HepG2 (cell line): ENCODE data around the gene TCAF1. TPM values are rescaled to one million over a fixed set of nuclear protein-coding genes. Genes with fewer than 3 reads are reported as not detected.
A peak's percentile ranks its signal among the peaks of the same experiment; 100 is the strongest.

Experiments
- ATAC-seq: fragments of 200-7000 bp; cut with Tn5 transposase; 3 replicates; pipeline ENCODE4 v1.9.1; 2020; ENCODE audit warnings: mild to moderate bottlenecking, moderate library complexity
- BruUV-seq: library from RNA; stranded (reverse); fragments of 400-500 nt; replicated peaks from 2 replicates; lab custom pipeline; 2021; lab: Mats Ljungman, UMichigan
- CTCF ChIA-PET: fragments of 300-600 bp; formaldehyde crosslinking; extraction: SDS; loops from one replicate; lab custom pipeline; 2021; ENCODE audit warnings: low total read pairs, inconsistent platforms, low intra/inter-chr PET ratio; lab: Yijun Ruan, JAX
- POLR2A ChIA-PET: fragments of 350-600 bp; sonication (Branson Sonifier 250); formaldehyde crosslinking; loops from one replicate; lab custom pipeline; 2020; ENCODE audit warnings: antibody characterized with exemption, inconsistent platforms; lab: Yijun Ruan, JAX
- DNase-seq: peaks from one replicate; pipeline ENCODE4 v3.0.0-alpha.2; 2015; ENCODE audit warnings: low spot score
- FAIRE-seq: peaks from 3 replicates; lab custom pipeline; 2011; peaks lifted over from hg19 to GRCh38; lab: Jason Lieb, UNC
- H2AFZ ChIP-seq: one replicate; pipeline ENCODE4 v1.6.1; 2011; ENCODE audit warnings: low read length, inconsistent platforms
- H3K27ac ChIP-seq: fragments of 300-600 bp; 3 replicates; pipeline ENCODE4 v1.8.0; 2011; ENCODE audit warnings: mixed run types, mild to moderate bottlenecking, mixed read lengths, low read length, inconsistent platforms; ENCODE audit not compliant: insufficient read depth; ENCODE audit errors: extremely low read length
- H3K27me3 ChIP-seq, 2 experiments: fragments of 200-600 bp in 1 of 2; 2 replicates in 1 of 2; 3 replicates in 1 of 2; pipeline versions ENCODE4 v1.6.0 to v1.8.0; 2011; ENCODE audit warnings: low read length in 2 of 2, mild to moderate bottlenecking in 2 of 2, moderate library complexity in 2 of 2, inconsistent platforms in 1 of 2; ENCODE audit not compliant: insufficient read depth in 2 of 2, control insufficient read depth in 1 of 2
- H3K36me3 ChIP-seq, 2 experiments: fragments of 200-600 bp in 1 of 2; replicated peaks in 1 of 2; 2 replicates in 1 of 2; 3 replicates in 1 of 2; pipeline versions ENCODE4 v1.5.1 to v1.8.0; 2011; ENCODE audit warnings: low read length in 2 of 2, inconsistent platforms in 1 of 2; ENCODE audit not compliant: insufficient read depth in 2 of 2, control insufficient read depth in 1 of 2
- H3K4me1 ChIP-seq: 2 replicates; pipeline ENCODE4 v1.5.1; 2012; ENCODE audit warnings: low read length, inconsistent platforms; ENCODE audit not compliant: insufficient read depth
- H3K4me2 ChIP-seq: 2 replicates; pipeline ENCODE4 v1.6.0; 2011; ENCODE audit warnings: low read depth, low read length, inconsistent platforms
- H3K4me3 ChIP-seq, 3 experiments: fragments of 200-600 bp in 1 of 3; sonication (generic), shearing (Covaris generic) in 1 of 3; replicated peaks in 1 of 3; 2 replicates each; pipeline ENCODE4 v1.5.1; 2011 to 2016; ENCODE audit warnings: low read length in 3 of 3, inconsistent platforms in 2 of 3, low read depth in 2 of 3, mild to moderate bottlenecking in 2 of 3, control low read depth in 1 of 3, mixed read lengths in 1 of 3; ENCODE audit not compliant: insufficient read depth in 1 of 3
- H3K79me2 ChIP-seq: one replicate; pipeline ENCODE4 v1.6.1; 2011; ENCODE audit warnings: low read length, inconsistent platforms; ENCODE audit not compliant: insufficient read depth
- H3K9ac ChIP-seq: 2 replicates; pipeline ENCODE4 v1.6.0; 2011; ENCODE audit warnings: mild to moderate bottlenecking, low read depth, low read length, inconsistent platforms; ENCODE audit not compliant: insufficient read depth
- H3K9me3 ChIP-seq: 2 replicates; pipeline ENCODE4 v1.5.1; 2012; ENCODE audit warnings: mild to moderate bottlenecking, low read length
- H4K20me1 ChIP-seq: 2 replicates; pipeline ENCODE4 v1.6.0; 2011; ENCODE audit warnings: inconsistent platforms, mild to moderate bottlenecking, low read length, moderate library complexity; ENCODE audit not compliant: insufficient read depth
- FIP1L1 ChIP-seq: fragments of 200-400 bp; formaldehyde crosslinking; IDR thresholded peaks from 2 replicates; pipeline ENCODE4 v1.6.1; 2018; ENCODE audit warnings: low read depth, mild to moderate bottlenecking, low read length, moderate library complexity, borderline replicate concordance; ENCODE audit not compliant: insufficient read depth
- HMG20A ChIP-seq: IDR thresholded peaks from 2 replicates; pipeline ENCODE4 v1.6.1; 2016; ENCODE audit warnings: borderline replicate concordance
- HNRNPK ChIP-seq: fragments of 200-400 bp; formaldehyde crosslinking; IDR thresholded peaks from 2 replicates; pipeline ENCODE4 v1.6.1; 2018; ENCODE audit warnings: low read length, low read depth, moderate library complexity, mild to moderate bottlenecking; ENCODE audit not compliant: poor library complexity, severe bottlenecking
- MEIS1 ChIP-seq: sonication (generic); formaldehyde crosslinking; IDR thresholded peaks from 2 replicates; pipeline ENCODE4 v1.9.0; 2021; ENCODE audit warnings: mild to moderate bottlenecking, missing genetic modification reagents, moderate library complexity, borderline replicate concordance
- ZBTB38 ChIP-seq: sonication (generic); formaldehyde crosslinking; IDR thresholded peaks from 2 replicates; pipeline ENCODE4 v1.5.1; 2020; ENCODE audit warnings: mild to moderate bottlenecking, missing genetic modification reagents
- ZFAT ChIP-seq: sonication (generic); formaldehyde crosslinking; conservative IDR thresholded peaks from 2 replicates; pipeline ENCODE4 v1.8.1; 2023; ENCODE audit warnings: missing genetic modification reagents, inconsistent platforms
- ZNF274 ChIP-seq: sonication (generic); formaldehyde crosslinking; IDR thresholded peaks from 2 replicates; pipeline ENCODE4 v1.5.1; 2020; ENCODE audit warnings: mild to moderate bottlenecking, missing genetic modification reagents
- WGBS: methylation state at CpG from one replicate; pipeline ENCODE4 v1.1.6; 2017; ENCODE audit warnings: low lambda C conversion rate; 5-methylcytosine and 5-hydroxymethylcytosine counted together
- in situ Hi-C: cut with HindIII; loops from 2 replicates; pipeline ENCODE4 v1.10.0; 2017; ENCODE audit warnings: low pct_unique_long_range_greater_than_20kb; ENCODE audit not compliant: extremely low pct_ligation_motif_present
- intact Hi-C: fragments of 100-400 bp; cut with micrococcal nuclease; formaldehyde crosslinking; loops from one replicate; pipeline ENCODE4 v1.10.0; 2022; ENCODE audit not compliant: unreplicated experiment
- polyA plus RNA-seq, 8 experiments: library from polyadenylated mRNA; depleted of rRNA in 3 of 8; stranded (reverse) in 7 of 8; unstranded in 1 of 8; fragments of >200 nt; fragmentation: Illumina TruSeq in 4 of 8; extraction: Trizol in 4 of 8; gene quantifications; 2 replicates each; pipeline versions ENCODE4 v1.2.1 to v1.2.3, GENCODE V29; 2011 to 2016; ENCODE audit warnings: low read depth in 4 of 8, missing spikeins in 1 of 8, mixed read lengths in 1 of 8; ENCODE audit not compliant: insufficient read depth in 1 of 8
- total RNA-seq, 5 experiments: library from RNA; depleted of rRNA; stranded (reverse); fragments of >200 nt; fragmentation: Illumina TruSeq; extraction: Trizol; gene quantifications; 2 replicates each; pipeline ENCODE4 v1.2.3, GENCODE V29; 2016; ENCODE audit warnings: low read depth in 1 of 5
- TF ChIP-seq, protein P1 (sequence below): sonication (generic); formaldehyde crosslinking; IDR thresholded peaks from 2 replicates; pipeline ENCODE4 v1.9.0; 2021; ENCODE audit warnings: mild to moderate bottlenecking, missing genetic modification reagents
- TF ChIP-seq, protein P2 (sequence below): sonication (generic); formaldehyde crosslinking; IDR thresholded peaks from 2 replicates; pipeline ENCODE4 v1.4.0; 2020; ENCODE audit warnings: missing genetic modification reagents

Gene TCAF1
- total and polyA plus RNA-seq, 2 of the 13 experiments (the other 11 are each of a cell fraction or from before 2014, with no cell fraction given): 36.2 to 101 TPM

DNA sequence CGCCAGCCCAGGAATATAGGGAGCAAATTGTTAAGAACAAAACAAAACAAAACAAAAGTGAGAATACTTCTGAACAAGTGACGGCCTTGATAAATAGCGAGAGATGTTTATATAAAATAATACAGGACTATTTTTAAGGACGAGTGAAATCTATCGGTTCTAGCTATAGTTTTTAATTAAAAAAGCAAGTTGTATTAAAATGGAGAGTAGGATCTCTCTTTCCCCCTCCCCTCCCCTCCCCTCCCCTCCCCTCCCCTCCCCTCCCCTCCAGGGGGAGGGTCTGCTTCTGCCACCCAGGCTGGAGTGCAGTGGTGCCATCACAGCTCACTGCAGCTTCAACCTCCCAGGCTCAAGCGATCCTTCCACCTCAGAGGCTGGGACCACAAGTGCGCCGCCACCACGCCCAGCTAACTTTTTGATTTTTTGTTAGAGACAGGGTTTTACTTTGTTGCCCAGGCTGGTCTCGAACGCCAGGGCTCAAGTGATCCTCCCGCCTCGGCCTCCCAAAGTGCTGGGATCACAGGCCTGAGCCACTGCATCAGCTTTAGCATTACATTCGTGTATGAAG is 440 bp upstream of the TCAF1 start:
- peak overlapping the region in 1 of 3 experiments; percentile 90; a peak in 2 of 6 replicates for H3K4me3 ChIP-seq
- intact Hi-C loops: loop anchor here (1.0 to 5.0 kb wide), 2 partner anchors 75 to 110 kb away; no protein-coding TSS in a partner anchor

More for the DNA sequence above, 440 bp upstream of the TCAF1 start:
- peaks cover 0 to 3% of the 10 kb centered on the region in 2 experiments; a peak in 1 of 5 replicates for H3K36me3 ChIP-seq
- H3K4me1 ChIP-seq: peaks cover 70% of the 10 kb centered on the region
- 0 out of 2 replicates have a peak, but pooled peaks cover 4% of the 10 kb centered on the region for H4K20me1 ChIP-seq
- no TSS peak for BruUV-seq
- 62% methylated on average over 14 of the region's 14 CpGs for WGBS
- H2AFZ ChIP-seq: no peak overlapping the region
- CTCF ChIA-PET: interaction anchor here (1.2 kb wide), 1 partner anchor 125 kb away, joined by 4 read pairs; no protein-coding TSS in a partner anchor
- H3K27me3 ChIP-seq: no peaks in the 10 kb centered on the region; a peak in 1 of 5 replicates
- DNase-seq: no peak
- no peak for FAIRE-seq
- H3K79me2 ChIP-seq: peaks cover 41% of the 10 kb centered on the region
- no peak overlapping the region for H3K9ac ChIP-seq
- H3K9me3 ChIP-seq: no peaks in the 10 kb centered on the region
- no peak for ATAC-seq
- H3K27ac ChIP-seq: peak overlapping the region; percentile 99
- in situ Hi-C loops: loop anchor here (25.0 kb wide), 1 partner anchor 515 kb away; the partner anchor contains the start of gene ZYX
- peak; percentile 81 for TF ChIP-seq HNRNPK
- no peak for TF ChIP-seq FIP1L1
- TF ChIP-seq, protein P1, sequence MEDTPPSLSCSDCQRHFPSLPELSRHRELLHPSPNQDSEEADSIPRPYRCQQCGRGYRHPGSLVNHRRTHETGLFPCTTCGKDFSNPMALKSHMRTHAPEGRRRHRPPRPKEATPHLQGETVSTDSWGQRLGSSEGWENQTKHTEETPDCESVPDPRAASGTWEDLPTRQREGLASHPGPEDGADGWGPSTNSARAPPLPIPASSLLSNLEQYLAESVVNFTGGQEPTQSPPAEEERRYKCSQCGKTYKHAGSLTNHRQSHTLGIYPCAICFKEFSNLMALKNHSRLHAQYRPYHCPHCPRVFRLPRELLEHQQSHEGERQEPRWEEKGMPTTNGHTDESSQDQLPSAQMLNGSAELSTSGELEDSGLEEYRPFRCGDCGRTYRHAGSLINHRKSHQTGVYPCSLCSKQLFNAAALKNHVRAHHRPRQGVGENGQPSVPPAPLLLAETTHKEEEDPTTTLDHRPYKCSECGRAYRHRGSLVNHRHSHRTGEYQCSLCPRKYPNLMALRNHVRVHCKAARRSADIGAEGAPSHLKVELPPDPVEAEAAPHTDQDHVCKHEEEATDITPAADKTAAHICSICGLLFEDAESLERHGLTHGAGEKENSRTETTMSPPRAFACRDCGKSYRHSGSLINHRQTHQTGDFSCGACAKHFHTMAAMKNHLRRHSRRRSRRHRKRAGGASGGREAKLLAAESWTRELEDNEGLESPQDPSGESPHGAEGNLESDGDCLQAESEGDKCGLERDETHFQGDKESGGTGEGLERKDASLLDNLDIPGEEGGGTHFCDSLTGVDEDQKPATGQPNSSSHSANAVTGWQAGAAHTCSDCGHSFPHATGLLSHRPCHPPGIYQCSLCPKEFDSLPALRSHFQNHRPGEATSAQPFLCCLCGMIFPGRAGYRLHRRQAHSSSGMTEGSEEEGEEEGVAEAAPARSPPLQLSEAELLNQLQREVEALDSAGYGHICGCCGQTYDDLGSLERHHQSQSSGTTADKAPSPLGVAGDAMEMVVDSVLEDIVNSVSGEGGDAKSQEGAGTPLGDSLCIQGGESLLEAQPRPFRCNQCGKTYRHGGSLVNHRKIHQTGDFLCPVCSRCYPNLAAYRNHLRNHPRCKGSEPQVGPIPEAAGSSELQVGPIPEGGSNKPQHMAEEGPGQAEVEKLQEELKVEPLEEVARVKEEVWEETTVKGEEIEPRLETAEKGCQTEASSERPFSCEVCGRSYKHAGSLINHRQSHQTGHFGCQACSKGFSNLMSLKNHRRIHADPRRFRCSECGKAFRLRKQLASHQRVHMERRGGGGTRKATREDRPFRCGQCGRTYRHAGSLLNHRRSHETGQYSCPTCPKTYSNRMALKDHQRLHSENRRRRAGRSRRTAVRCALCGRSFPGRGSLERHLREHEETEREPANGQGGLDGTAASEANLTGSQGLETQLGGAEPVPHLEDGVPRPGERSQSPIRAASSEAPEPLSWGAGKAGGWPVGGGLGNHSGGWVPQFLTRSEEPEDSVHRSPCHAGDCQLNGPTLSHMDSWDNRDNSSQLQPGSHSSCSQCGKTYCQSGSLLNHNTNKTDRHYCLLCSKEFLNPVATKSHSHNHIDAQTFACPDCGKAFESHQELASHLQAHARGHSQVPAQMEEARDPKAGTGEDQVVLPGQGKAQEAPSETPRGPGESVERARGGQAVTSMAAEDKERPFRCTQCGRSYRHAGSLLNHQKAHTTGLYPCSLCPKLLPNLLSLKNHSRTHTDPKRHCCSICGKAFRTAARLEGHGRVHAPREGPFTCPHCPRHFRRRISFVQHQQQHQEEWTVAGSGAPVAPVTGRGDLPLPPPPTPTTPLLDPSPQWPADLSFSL (CRISPR knock-in tag): no peak
- TF ChIP-seq, protein P2, sequence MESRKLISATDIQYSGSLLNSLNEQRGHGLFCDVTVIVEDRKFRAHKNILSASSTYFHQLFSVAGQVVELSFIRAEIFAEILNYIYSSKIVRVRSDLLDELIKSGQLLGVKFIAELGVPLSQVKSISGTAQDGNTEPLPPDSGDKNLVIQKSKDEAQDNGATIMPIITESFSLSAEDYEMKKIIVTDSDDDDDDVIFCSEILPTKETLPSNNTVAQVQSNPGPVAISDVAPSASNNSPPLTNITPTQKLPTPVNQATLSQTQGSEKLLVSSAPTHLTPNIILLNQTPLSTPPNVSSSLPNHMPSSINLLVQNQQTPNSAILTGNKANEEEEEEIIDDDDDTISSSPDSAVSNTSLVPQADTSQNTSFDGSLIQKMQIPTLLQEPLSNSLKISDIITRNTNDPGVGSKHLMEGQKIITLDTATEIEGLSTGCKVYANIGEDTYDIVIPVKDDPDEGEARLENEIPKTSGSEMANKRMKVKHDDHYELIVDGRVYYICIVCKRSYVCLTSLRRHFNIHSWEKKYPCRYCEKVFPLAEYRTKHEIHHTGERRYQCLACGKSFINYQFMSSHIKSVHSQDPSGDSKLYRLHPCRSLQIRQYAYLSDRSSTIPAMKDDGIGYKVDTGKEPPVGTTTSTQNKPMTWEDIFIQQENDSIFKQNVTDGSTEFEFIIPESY: peak; percentile 26; the same call in 1 of the 2 replicates
- TF ChIP-seq ZNF274 (CRISPR knock-in tag): no peak
- no peak for TF ChIP-seq ZFAT (CRISPR knock-in tag)
- peak; percentile 77; the same call in 1 of the 2 replicates for TF ChIP-seq ZBTB38
- TF ChIP-seq MEIS1 (CRISPR knock-in tag): 0 out of 2 replicates have a peak, but pooled peaks have one; percentile 10
- TF ChIP-seq HMG20A (CRISPR knock-in tag): no peak
- H3K4me2 ChIP-seq: peak overlapping the region; percentile 57
- POLR2A ChIA-PET: interaction anchor here (0.9 to 9.4 kb wide), 14 partner anchors 9 to 130 kb away, joined by 3 to 174 read pairs (median 6); no protein-coding TSS in a partner anchor
